Astrocyte (in vitro differentiated cells and primary cell): ENCODE data around the gene MRPL27. TPM values are rescaled to one million over a fixed set of nuclear protein-coding genes. Genes with fewer than 3 reads are reported as not detected.

Experiments
- DNase-seq: peaks from one replicate; pipeline ENCODE4 v3.0.0-alpha.2; 2010; ENCODE audit warnings: low read depth
- FAIRE-seq: peaks from 2 replicates; lab custom pipeline; 2011; peaks lifted over from hg19 to GRCh38; lab: Jason Lieb, UNC
- H2AFZ ChIP-seq: 2 replicates; pipeline ENCODE4 v1.6.0; 2012; ENCODE audit warnings: low read depth, low read length, inconsistent platforms
- H3K27ac ChIP-seq: 2 replicates; pipeline ENCODE4 v1.5.1; 2011; ENCODE audit warnings: low read depth, low read length, inconsistent platforms
- H3K27me3 ChIP-seq: 2 replicates; pipeline ENCODE4 v1.6.0; 2011; ENCODE audit warnings: low read length, inconsistent platforms; ENCODE audit not compliant: insufficient read depth
- H3K36me3 ChIP-seq: 2 replicates; pipeline ENCODE4 v1.5.1; 2011; ENCODE audit warnings: low read length, inconsistent platforms; ENCODE audit not compliant: insufficient read depth
- H3K4me1 ChIP-seq: 2 replicates; pipeline ENCODE4 v1.5.1; 2011; ENCODE audit warnings: low read length, inconsistent platforms; ENCODE audit not compliant: insufficient read depth
- H3K4me2 ChIP-seq: 2 replicates; pipeline ENCODE4 v1.6.0; 2012; ENCODE audit warnings: low read length, inconsistent platforms
- H3K4me3 ChIP-seq: 2 replicates; pipeline ENCODE4 v1.5.1; 2011; ENCODE audit warnings: low read depth, mild to moderate bottlenecking, low read length, inconsistent platforms; ENCODE audit not compliant: insufficient read depth
- H3K79me2 ChIP-seq: 2 replicates; pipeline ENCODE4 v1.6.0; 2012; ENCODE audit warnings: mild to moderate bottlenecking, low read length, inconsistent platforms; ENCODE audit not compliant: insufficient read depth
- H3K9ac ChIP-seq: 2 replicates; pipeline ENCODE4 v1.6.0; 2012; ENCODE audit warnings: mild to moderate bottlenecking, low read length, inconsistent platforms
- H3K9me3 ChIP-seq: 2 replicates; pipeline ENCODE4 v1.5.1; 2012; ENCODE audit warnings: low read depth, mild to moderate bottlenecking, low read length, inconsistent platforms; ENCODE audit not compliant: insufficient read depth
- H4K20me1 ChIP-seq: 2 replicates; pipeline ENCODE4 v1.6.0; 2012; ENCODE audit warnings: low read length, inconsistent platforms; ENCODE audit not compliant: insufficient read depth
- H3K27ac Mint-ChIP-seq: one replicate; pipeline ENCODE4 v1.8.0; 2021; ENCODE audit warnings: mild to moderate bottlenecking, mixed read lengths; ENCODE audit not compliant: unreplicated experiment
- H3K27me3 Mint-ChIP-seq: one replicate; pipeline ENCODE4 v1.8.0; 2021; ENCODE audit warnings: low read depth, mixed read lengths; ENCODE audit not compliant: unreplicated experiment
- H3K36me3 Mint-ChIP-seq: one replicate; pipeline ENCODE4 v1.8.0; 2021; ENCODE audit warnings: low read depth, mixed read lengths; ENCODE audit not compliant: unreplicated experiment
- H3K4me1 Mint-ChIP-seq: one replicate; pipeline ENCODE4 v1.8.0; 2021; ENCODE audit warnings: low read depth, mixed read lengths; ENCODE audit not compliant: unreplicated experiment
- H3K4me3 Mint-ChIP-seq: one replicate; pipeline ENCODE4 v1.8.0; 2021; ENCODE audit warnings: mild to moderate bottlenecking, moderate library complexity, mixed read lengths; ENCODE audit not compliant: unreplicated experiment
- H3K9me3 Mint-ChIP-seq: one replicate; pipeline ENCODE4 v1.8.0; 2021; ENCODE audit warnings: mild to moderate bottlenecking, mixed read lengths; ENCODE audit not compliant: unreplicated experiment
- EZH2 ChIP-seq: IDR thresholded peaks from 2 replicates; pipeline ENCODE4 v1.6.1; 2012; ENCODE audit warnings: mild to moderate bottlenecking, low read length, inconsistent platforms; ENCODE audit not compliant: insufficient read depth
- total RNA-seq: library from RNA; stranded (reverse); gene quantifications from 2 replicates; pipeline ENCODE4 v1.2.1, GENCODE V29; 2021
- TF ChIP-seq, protein P1 (sequence below): IDR thresholded peaks from 2 replicates; pipeline ENCODE4 v1.5.1; 2011; ENCODE audit warnings: low read depth, mild to moderate bottlenecking, inconsistent platforms, low read length, moderate library complexity; ENCODE audit not compliant: insufficient read depth

MRPL27 gene
- total RNA-seq, 1 donor from 2014 or later: 57.3 TPM

- Histone ChIP-seq H3K4me2 (no peak overlapping the region), H2AFZ (no peak overlapping the region), H3K79me2 (no peaks in the 10 kb centered on the region), H3K9me3 (no peaks in the 10 kb centered on the region), H4K20me1 (no peaks in the 10 kb centered on the region), H3K4me1 (peaks cover 13% of the 10 kb centered on the region), H3K9ac (no peak overlapping the region), H3K36me3 (no peaks in the 10 kb centered on the region), H3K27me3 (no peaks in the 10 kb centered on the region), H3K4me3 (no peak overlapping the region), H3K27ac (no peak overlapping the region)
- Mint-ChIP-seq H3K27me3 (peaks cover 25% of the 10 kb centered on the region), H3K27ac (no peak overlapping the region), H3K36me3 (peaks cover 1% of the 10 kb centered on the region), H3K4me3 (no peak overlapping the region), H3K9me3 (no peaks in the 10 kb centered on the region), H3K4me1 (peaks cover 1% of the 10 kb centered on the region)
- DNase-seq (no peak), FAIRE-seq (no peak)
- no peak for TF ChIP-seq EZH2
- TF ChIP-seq, protein P1, sequence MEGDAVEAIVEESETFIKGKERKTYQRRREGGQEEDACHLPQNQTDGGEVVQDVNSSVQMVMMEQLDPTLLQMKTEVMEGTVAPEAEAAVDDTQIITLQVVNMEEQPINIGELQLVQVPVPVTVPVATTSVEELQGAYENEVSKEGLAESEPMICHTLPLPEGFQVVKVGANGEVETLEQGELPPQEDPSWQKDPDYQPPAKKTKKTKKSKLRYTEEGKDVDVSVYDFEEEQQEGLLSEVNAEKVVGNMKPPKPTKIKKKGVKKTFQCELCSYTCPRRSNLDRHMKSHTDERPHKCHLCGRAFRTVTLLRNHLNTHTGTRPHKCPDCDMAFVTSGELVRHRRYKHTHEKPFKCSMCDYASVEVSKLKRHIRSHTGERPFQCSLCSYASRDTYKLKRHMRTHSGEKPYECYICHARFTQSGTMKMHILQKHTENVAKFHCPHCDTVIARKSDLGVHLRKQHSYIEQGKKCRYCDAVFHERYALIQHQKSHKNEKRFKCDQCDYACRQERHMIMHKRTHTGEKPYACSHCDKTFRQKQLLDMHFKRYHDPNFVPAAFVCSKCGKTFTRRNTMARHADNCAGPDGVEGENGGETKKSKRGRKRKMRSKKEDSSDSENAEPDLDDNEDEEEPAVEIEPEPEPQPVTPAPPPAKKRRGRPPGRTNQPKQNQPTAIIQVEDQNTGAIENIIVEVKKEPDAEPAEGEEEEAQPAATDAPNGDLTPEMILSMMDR: no peak
These were observed 40.8 kb downstream of the MRPL27 start for GRCh38 chr17:50332196-50332595.

GRCh38 chr17:50331085-50331791 lies 41.7 kb downstream of the MRPL27 start:
- peaks cover 1% of the 10 kb centered on the region for H3K4me1 Mint-ChIP-seq
- TF ChIP-seq, protein P1: no peak
- no peak for TF ChIP-seq EZH2
- FAIRE-seq (no peak), DNase-seq (peak; percentile 97)
- H3K79me2 ChIP-seq: no peaks in the 10 kb centered on the region
- no peaks in the 10 kb centered on the region for H3K9me3 ChIP-seq
- no peaks in the 10 kb centered on the region for H4K20me1 ChIP-seq
- no peak overlapping the region for H2AFZ ChIP-seq
- H3K36me3 ChIP-seq: no peaks in the 10 kb centered on the region
- peaks cover 1% of the 10 kb centered on the region for H3K36me3 Mint-ChIP-seq
- peak overlapping the region; percentile 22 for H3K9ac ChIP-seq
- no peak overlapping the region for H3K4me3 Mint-ChIP-seq
- no peaks in the 10 kb centered on the region for H3K27me3 ChIP-seq
- H3K27ac ChIP-seq: peak overlapping the region; percentile 65
- no peak overlapping the region for H3K4me3 ChIP-seq
- H3K9me3 Mint-ChIP-seq: no peaks in the 10 kb centered on the region
- H3K4me1 ChIP-seq: peaks cover 13% of the 10 kb centered on the region
- peaks cover 32% of the 10 kb centered on the region for H3K27me3 Mint-ChIP-seq
- H3K27ac Mint-ChIP-seq: no peak overlapping the region
- peak overlapping the region; percentile 23 for H3K4me2 ChIP-seq

DNA sequence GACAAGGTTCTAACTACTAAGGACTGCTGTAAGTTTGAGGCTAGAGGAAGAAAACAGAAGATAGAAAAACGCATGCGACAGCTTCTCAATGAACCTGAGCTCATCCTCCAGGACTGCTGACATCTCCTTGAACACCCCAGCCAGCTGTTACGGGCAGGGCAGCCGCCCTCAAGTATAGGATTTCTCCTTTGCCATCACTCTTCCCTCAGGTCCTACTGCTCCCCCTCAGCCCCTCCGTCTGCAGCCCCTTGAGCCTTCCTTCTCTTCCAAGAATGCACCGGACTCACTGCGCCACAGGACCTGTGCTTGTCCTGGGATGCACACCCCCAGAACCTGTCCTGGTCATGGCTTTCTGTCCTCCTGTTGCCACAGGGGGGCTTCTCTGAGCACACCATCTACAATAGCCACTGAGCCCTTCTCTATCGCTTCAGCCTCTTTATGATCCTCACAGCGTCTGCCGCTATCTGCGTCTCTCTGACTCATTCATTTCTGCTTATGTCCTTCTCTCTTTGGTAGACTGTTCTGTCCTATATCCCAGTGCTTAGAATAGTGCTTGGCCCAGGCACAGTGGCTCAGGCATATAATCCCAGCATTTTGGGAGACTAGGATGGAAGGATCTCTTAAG lies 42.7 kb downstream of the MRPL27 start:
- H3K79me2 ChIP-seq: no peaks in the 10 kb centered on the region
- TF ChIP-seq, protein P1: no peak
- no peak for TF ChIP-seq EZH2
- no peaks in the 10 kb centered on the region for H4K20me1 ChIP-seq
- H3K36me3 ChIP-seq: no peaks in the 10 kb centered on the region
- no peak overlapping the region for H2AFZ ChIP-seq
- no peaks in the 10 kb centered on the region for H3K27me3 ChIP-seq
- Mint-ChIP-seq H3K27ac (no peak overlapping the region), H3K27me3 (peaks cover 36% of the 10 kb centered on the region), H3K4me3 (no peak overlapping the region), H3K36me3 (peaks cover 1% of the 10 kb centered on the region), H3K9me3 (no peaks in the 10 kb centered on the region), H3K4me1 (peaks cover 1% of the 10 kb centered on the region)
- FAIRE-seq (no peak), DNase-seq (no peak)
- no peak overlapping the region for H3K4me2 ChIP-seq
- H3K27ac ChIP-seq: no peak overlapping the region
- no peaks in the 10 kb centered on the region for H3K9me3 ChIP-seq
- peaks cover 13% of the 10 kb centered on the region for H3K4me1 ChIP-seq
- H3K4me3 ChIP-seq: no peak overlapping the region
- no peak overlapping the region for H3K9ac ChIP-seq
